Neural progenitor cell (in vitro differentiated cells): Measurements from ENCODE around the gene HSPA9. TPM values are rescaled to one million over a fixed set of nuclear protein-coding genes. Genes with fewer than 3 reads are reported as not detected.

Experiments used
- DNase-seq: peaks from one replicate; pipeline ENCODE4 v3.0.0-alpha.2; 2016; ENCODE audit warnings: low spot score
- H2AFZ ChIP-seq: fragments of 200-600 bp; sonication (generic); replicated peaks from 2 replicates; pipeline ENCODE4 v1.6.1; 2016; ENCODE audit warnings: antibody characterized with exemption
- H3F3A ChIP-seq: fragments of 200-600 bp; sonication (generic); 2 replicates; pipeline ENCODE4 v1.6.1; 2016; ENCODE audit warnings: antibody characterized with exemption, low read depth
- H3K27ac ChIP-seq: fragments of 200-600 bp; sonication (generic); 2 replicates; pipeline ENCODE4 v1.5.1; 2016; ENCODE audit warnings: mild to moderate bottlenecking
- H3K27me3 ChIP-seq: fragments of 200-600 bp; sonication (generic); 2 replicates; pipeline ENCODE4 v1.6.1; 2016; ENCODE audit warnings: mild to moderate bottlenecking, moderate library complexity
- H3K36me3 ChIP-seq: fragments of 200-600 bp; sonication (generic); 2 replicates; pipeline ENCODE4 v1.5.1; 2016
- H3K4me1 ChIP-seq: fragments of 200-600 bp; sonication (generic); 2 replicates; pipeline ENCODE4 v1.6.1; 2016; ENCODE audit warnings: mixed run types
- H3K4me2 ChIP-seq: fragments of 200-600 bp; sonication (generic); 2 replicates; pipeline ENCODE4 v1.6.1; 2016
- H3K4me3 ChIP-seq: fragments of 200-600 bp; sonication (generic); 2 replicates; pipeline ENCODE4 v1.5.1; 2016
- H3K79me2 ChIP-seq: fragments of 200-600 bp; sonication (generic); 2 replicates; pipeline ENCODE4 v1.6.1; 2016; ENCODE audit warnings: low read depth
- H3K9ac ChIP-seq: fragments of 200-600 bp; sonication (generic); 2 replicates; pipeline ENCODE4 v1.6.1; 2016
- H3K9me3 ChIP-seq: fragments of 200-600 bp; sonication (generic); 2 replicates; pipeline ENCODE4 v1.5.1; 2016; ENCODE audit warnings: low read depth
- H4K20me1 ChIP-seq: fragments of 200-600 bp; sonication (generic); 2 replicates; pipeline ENCODE4 v1.6.1; 2016; ENCODE audit warnings: low read depth
- H3K27ac Mint-ChIP-seq: 3 replicates; pipeline ENCODE4 v1.8.0; 2021; ENCODE audit warnings: mixed read lengths
- H3K27me3 Mint-ChIP-seq: 2 replicates; pipeline ENCODE4 v1.8.0; 2022; ENCODE audit warnings: low read depth, mild to moderate bottlenecking, inconsistent platforms, moderate library complexity, mixed read lengths; ENCODE audit not compliant: insufficient read depth
- H3K36me3 Mint-ChIP-seq: 3 replicates; pipeline ENCODE4 v1.8.0; 2021; ENCODE audit warnings: mixed read lengths
- H3K4me1 Mint-ChIP-seq: 3 replicates; pipeline ENCODE4 v1.8.0; 2021; ENCODE audit warnings: mixed read lengths
- H3K4me3 Mint-ChIP-seq: 3 replicates; pipeline ENCODE4 v1.8.0; 2021; ENCODE audit warnings: mild to moderate bottlenecking, moderate library complexity, mixed read lengths
- H3K9me3 Mint-ChIP-seq: 3 replicates; pipeline ENCODE4 v1.8.0; 2020; ENCODE audit warnings: mixed read lengths
- CTCF ChIP-seq: fragments of 200-600 bp; sonication (generic); IDR thresholded peaks from 2 replicates; pipeline ENCODE4 v1.5.1; 2017; ENCODE audit warnings: antibody characterized with exemption, mild to moderate bottlenecking
- EZH2 ChIP-seq: fragments of 200-600 bp; sonication (generic); IDR thresholded peaks from 2 replicates; pipeline ENCODE4 v1.6.1; 2017; ENCODE audit warnings: antibody characterized with exemption, mild to moderate bottlenecking, moderate library complexity
- EZH2phosphoT487 ChIP-seq: fragments of 200-600 bp; sonication (generic); IDR thresholded peaks from 2 replicates; pipeline ENCODE4 v1.6.1; 2017; ENCODE audit warnings: antibody characterized with exemption
- total RNA-seq: library from RNA; depleted of rRNA; stranded (reverse); fragments of >200 nt; gene quantifications from 2 replicates; pipeline ENCODE4 v1.2.3, GENCODE V29; 2015; ENCODE audit warnings: low replicate concordance

Gene HSPA9
- total RNA-seq, 1 donor from 2014 or later = 259 TPM

GRCh38 chr5:138557677-138558076 is 17.5 kb downstream of the HSPA9 start:
- H3K9me3 ChIP-seq = no peaks in the 10 kb centered on the region
- peaks cover 28% of the 10 kb centered on the region for H3K36me3 ChIP-seq
- H3K4me3 Mint-ChIP-seq = no peak overlapping the region
- H3K27me3 Mint-ChIP-seq = no peaks in the 10 kb centered on the region
- no peaks in the 10 kb centered on the region for H3K4me1 Mint-ChIP-seq
- H3K79me2 ChIP-seq = peaks cover 17% of the 10 kb centered on the region
- H2AFZ ChIP-seq = no peak overlapping the region
- TF ChIP-seq CTCF (no peak), EZH2phosphoT487 (no peak), EZH2 (no peak)
- no peak for DNase-seq
- no peak overlapping the region for H3K27ac ChIP-seq
- no peaks in the 10 kb centered on the region for H3K4me1 ChIP-seq
- peaks cover 10% of the 10 kb centered on the region for H4K20me1 ChIP-seq
- H3K9ac ChIP-seq = no peak overlapping the region
- H3K27me3 ChIP-seq = no peaks in the 10 kb centered on the region
- H3K4me3 ChIP-seq = no peak overlapping the region
- no peaks in the 10 kb centered on the region for H3K9me3 Mint-ChIP-seq
- no peak overlapping the region for H3K27ac Mint-ChIP-seq
- peaks cover 42% of the 10 kb centered on the region for H3K36me3 Mint-ChIP-seq
- H3F3A ChIP-seq = peaks cover 70% of the 10 kb centered on the region
- no peak overlapping the region for H3K4me2 ChIP-seq

GRCh38 chr5:138554143-138554542 is 21.1 kb downstream of the HSPA9 start:
- Histone ChIP-seq H3K9ac (no peak overlapping the region), H3K27me3 (no peaks in the 10 kb centered on the region), H3F3A (peaks cover 83% of the 10 kb centered on the region), H3K4me1 (no peaks in the 10 kb centered on the region), H3K9me3 (no peaks in the 10 kb centered on the region), H3K27ac (peak overlapping the region; percentile 51), H3K4me3 (no peak overlapping the region), H3K36me3 (peaks cover 25% of the 10 kb centered on the region), H3K4me2 (no peak overlapping the region), H3K79me2 (peaks cover 19% of the 10 kb centered on the region), H4K20me1 (peaks cover 1% of the 10 kb centered on the region), H2AFZ (no peak overlapping the region)
- no peaks in the 10 kb centered on the region for H3K4me1 Mint-ChIP-seq
- TF ChIP-seq CTCF = no peak
- no peak for TF ChIP-seq EZH2phosphoT487
- no peak for TF ChIP-seq EZH2
- no peaks in the 10 kb centered on the region for H3K9me3 Mint-ChIP-seq
- peaks cover 30% of the 10 kb centered on the region for H3K36me3 Mint-ChIP-seq
- no peak overlapping the region for H3K4me3 Mint-ChIP-seq
- DNase-seq = no peak
- no peak overlapping the region for H3K27ac Mint-ChIP-seq
- no peaks in the 10 kb centered on the region for H3K27me3 Mint-ChIP-seq

GRCh38 chr5:138553437-138554095 is 21.6 kb downstream of the HSPA9 start:
- Histone ChIP-seq H3K9ac (no peak overlapping the region), H4K20me1 (peaks cover 3% of the 10 kb centered on the region), H3K36me3 (peaks cover 22% of the 10 kb centered on the region), H3K4me1 (no peaks in the 10 kb centered on the region), H3K27ac (no peak overlapping the region), H3K79me2 (peaks cover 23% of the 10 kb centered on the region), H3K4me2 (no peak overlapping the region), H3K4me3 (no peak overlapping the region), H3F3A (peaks cover 77% of the 10 kb centered on the region), H3K27me3 (no peaks in the 10 kb centered on the region), H2AFZ (no peak overlapping the region), H3K9me3 (no peaks in the 10 kb centered on the region)
- Mint-ChIP-seq H3K4me3 (no peak overlapping the region), H3K27me3 (no peaks in the 10 kb centered on the region), H3K9me3 (no peaks in the 10 kb centered on the region), H3K27ac (no peak overlapping the region), H3K4me1 (no peaks in the 10 kb centered on the region), H3K36me3 (peaks cover 27% of the 10 kb centered on the region)
- TF ChIP-seq CTCF (no peak), EZH2phosphoT487 (no peak), EZH2 (no peak)
- no peak for DNase-seq
